ENCODE measurements around the gene ARHGEF26.
"Not testable (repeated sequence)": the region's sequence is repeated elsewhere in the genome, so short reads cannot be mapped to it uniquely, and the experiment has no call there.

The ARHGEF26 gene, protein sequence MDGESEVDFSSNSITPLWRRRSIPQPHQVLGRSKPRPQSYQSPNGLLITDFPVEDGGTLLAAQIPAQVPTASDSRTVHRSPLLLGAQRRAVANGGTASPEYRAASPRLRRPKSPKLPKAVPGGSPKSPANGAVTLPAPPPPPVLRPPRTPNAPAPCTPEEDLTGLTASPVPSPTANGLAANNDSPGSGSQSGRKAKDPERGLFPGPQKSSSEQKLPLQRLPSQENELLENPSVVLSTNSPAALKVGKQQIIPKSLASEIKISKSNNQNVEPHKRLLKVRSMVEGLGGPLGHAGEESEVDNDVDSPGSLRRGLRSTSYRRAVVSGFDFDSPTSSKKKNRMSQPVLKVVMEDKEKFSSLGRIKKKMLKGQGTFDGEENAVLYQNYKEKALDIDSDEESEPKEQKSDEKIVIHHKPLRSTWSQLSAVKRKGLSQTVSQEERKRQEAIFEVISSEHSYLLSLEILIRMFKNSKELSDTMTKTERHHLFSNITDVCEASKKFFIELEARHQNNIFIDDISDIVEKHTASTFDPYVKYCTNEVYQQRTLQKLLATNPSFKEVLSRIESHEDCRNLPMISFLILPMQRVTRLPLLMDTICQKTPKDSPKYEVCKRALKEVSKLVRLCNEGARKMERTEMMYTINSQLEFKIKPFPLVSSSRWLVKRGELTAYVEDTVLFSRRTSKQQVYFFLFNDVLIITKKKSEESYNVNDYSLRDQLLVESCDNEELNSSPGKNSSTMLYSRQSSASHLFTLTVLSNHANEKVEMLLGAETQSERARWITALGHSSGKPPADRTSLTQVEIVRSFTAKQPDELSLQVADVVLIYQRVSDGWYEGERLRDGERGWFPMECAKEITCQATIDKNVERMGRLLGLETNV

DNA sequence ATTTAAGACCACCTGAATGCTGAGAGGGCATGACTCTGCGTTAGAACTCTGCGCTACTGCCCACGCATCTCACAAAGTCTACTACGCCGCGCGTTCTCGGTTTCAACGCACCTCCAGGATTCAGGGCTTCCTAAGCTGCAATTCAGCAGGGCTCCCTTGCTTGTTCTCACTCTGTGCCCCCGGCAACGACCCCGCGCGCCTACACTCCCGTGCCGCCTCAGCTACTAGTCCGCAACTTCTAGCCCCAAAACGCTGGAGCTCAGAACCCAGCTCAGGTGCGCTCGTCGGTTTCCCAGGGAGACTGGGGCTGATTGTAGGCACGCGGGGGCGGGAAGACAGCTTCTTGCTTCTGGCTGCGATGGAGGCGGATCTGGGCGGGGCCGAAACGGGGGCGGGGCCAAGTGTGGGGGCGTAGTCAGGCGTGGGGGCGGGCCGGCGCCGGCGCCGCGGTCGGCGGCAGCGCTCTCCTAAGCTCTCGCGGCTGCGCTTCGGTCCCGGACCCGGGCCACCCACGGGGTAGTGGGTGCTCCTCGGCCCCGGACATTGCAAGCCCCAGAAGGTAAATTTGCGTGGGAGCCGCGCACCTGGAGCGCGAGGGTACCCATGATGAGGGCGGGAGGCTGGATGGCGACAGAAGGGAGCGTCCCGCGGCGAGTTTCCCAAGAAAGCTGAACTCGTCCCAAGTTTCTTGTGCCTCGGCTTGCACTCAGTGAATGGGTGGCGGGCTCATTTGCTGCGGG lies at the start of gene ARHGEF26:
TSS of gene ARHGEF26 (plus strand) at position 430 of the 740 bp plus-strand sequence. CDS start 603 bp downstream, outside the sequence.
- peak; percentile 82 for DNase-seq

DNA sequence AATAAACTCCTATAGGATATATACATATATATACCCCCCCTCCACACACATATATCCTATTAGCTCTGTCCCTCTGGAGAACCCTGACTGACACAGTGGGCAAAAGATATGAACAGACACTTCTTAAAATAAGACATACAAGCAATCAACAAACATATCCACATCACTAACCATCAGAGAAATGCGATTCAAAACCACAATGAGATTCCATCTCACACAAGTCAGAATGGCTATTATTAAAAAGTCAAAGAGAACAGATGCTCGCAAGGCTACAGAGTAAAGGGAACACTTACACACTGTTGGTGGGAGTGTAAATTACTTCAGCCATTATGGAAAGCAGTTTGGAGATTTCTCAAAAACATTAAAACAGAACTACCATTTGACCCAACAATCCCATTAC lies 46.2 kb upstream of the ARHGEF26 start:
- no peak for DNase-seq

DNA sequence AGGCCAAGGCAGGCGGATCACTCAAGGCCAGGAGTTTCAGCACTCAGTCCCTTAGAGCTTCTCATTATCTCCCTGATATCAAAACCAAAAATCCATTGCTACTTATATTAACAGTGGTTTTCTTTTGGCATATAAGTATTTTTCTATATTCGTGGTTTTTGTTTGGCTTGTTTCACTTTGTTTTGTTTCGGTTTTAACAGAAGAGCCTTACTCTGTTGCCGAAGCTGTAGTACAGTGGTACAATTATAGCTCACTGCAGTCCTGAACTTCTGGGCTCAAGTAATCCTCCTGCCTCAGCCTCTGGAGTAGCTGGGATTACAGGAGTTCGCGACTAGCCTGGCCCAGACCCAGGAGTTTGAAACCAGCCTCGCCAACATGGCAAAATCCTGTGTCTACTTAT lies 42.5 kb upstream of the ARHGEF26 start:
- no peak for DNase-seq

DNA sequence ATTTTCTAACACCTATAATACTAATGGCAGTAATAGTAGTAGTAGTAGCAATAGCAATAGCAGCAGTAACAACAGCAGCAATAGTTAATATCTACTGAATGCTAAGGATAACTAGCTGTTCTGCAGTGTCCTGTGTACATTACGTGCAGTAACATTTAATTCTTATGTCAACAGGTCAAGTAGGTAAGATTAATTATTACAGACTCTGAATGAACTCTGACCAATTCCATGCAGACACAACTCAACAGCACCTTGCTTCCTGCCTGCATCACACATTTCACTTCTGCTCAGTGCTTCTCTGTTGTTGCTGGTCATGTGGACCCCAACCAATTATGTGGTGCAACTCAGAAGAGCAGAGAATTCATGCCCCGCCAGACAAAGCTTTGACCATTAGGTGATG lies 39.9 kb upstream of the ARHGEF26 start:
- DNase-seq, result no peak

DNA sequence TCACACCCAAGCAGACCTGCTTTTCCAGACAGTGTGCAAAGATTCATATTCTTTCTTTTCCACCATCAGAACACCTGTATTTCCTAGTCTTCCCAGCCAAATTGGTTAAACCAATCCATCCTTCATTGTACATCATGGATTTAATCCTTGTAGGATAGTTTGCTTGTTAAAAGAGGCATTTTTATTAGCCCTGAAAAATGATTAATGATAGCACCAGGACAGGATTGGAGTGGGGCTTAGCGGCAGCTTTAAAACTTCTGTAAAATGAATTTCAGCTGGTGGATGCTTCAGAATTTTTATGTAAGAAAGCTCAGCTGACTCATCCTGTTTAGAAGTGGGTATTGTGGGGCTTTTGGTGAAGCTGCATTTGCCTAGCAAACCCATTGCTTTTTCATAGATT lies 36.1 kb upstream of the ARHGEF26 start:
- no peak for DNase-seq

DNA sequence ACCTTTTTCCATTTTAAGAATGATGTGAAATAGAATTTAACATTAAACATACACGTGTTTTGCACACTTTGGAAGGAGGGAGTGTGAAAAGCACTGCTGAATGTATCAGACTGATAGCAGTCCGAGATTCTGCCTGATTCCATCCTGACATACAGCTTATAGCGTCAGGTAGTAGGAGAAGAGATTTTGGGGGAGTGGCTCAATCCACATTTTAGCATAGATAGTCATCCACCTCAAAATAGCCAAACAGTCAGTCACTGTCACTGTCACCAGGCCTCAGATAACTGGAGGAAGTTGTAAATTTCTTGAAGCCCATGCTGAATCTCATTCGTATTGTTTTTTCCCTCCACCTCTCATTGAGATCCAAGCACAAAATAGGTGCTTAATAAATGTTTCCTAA lies 35.4 kb upstream of the ARHGEF26 start:
- DNase-seq, result no peak

DNA sequence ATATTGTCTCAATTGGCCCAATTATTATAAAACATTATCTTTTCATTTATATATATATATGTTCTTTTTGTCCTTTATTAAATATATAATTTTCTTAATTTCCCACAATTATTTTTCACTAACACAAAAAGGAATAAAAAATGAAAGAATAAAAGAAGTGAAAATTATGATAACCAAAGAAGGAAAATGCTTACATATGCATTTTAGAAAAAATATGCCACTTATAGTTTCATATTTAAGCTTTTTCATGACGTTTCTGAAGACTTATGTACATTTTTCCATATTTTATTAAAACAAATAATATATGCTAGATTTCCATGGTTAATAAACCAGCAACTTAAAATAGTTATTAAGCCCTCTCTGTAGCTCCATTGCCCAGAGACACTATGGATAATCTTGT lies 34.9 kb upstream of the ARHGEF26 start:
- DNase-seq, result no peak

DNA sequence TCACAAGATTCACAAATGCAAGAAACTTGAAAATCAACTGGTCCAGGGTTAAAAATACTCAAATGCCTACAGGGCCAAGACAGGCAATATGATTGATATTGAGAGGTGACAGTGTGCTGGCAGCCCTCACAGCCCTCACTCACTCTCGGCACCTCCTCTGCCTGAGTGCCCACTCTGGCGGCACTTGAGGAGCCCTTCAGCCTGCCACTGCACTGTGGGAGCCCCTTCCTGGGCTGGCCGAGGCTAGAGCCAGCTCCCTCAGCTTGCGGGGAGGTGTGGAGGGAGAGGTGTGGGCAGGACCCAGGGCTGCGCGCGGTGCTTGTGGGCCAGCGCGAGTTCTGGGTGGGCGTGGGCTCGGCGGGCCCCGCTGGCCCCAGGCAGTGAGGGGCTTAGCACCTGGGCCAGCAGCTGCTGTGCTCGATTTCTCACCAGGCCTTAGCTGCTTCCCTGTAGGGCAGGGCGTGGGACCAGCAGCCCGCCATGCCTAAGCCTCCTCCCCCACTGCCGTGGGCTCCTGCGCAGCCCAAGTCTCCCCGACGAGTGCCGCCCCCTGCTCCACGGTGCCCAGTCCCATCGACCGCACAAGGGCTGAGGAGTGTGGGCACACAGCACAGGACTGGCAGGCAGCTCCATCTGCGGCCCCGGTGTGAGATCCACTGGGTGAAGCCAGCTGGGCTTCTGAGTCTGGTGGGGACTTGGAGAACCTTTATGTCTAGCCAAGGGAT lies 33.3 kb upstream of the ARHGEF26 start:
- not testable (repeated sequence) for DNase-seq

DNA sequence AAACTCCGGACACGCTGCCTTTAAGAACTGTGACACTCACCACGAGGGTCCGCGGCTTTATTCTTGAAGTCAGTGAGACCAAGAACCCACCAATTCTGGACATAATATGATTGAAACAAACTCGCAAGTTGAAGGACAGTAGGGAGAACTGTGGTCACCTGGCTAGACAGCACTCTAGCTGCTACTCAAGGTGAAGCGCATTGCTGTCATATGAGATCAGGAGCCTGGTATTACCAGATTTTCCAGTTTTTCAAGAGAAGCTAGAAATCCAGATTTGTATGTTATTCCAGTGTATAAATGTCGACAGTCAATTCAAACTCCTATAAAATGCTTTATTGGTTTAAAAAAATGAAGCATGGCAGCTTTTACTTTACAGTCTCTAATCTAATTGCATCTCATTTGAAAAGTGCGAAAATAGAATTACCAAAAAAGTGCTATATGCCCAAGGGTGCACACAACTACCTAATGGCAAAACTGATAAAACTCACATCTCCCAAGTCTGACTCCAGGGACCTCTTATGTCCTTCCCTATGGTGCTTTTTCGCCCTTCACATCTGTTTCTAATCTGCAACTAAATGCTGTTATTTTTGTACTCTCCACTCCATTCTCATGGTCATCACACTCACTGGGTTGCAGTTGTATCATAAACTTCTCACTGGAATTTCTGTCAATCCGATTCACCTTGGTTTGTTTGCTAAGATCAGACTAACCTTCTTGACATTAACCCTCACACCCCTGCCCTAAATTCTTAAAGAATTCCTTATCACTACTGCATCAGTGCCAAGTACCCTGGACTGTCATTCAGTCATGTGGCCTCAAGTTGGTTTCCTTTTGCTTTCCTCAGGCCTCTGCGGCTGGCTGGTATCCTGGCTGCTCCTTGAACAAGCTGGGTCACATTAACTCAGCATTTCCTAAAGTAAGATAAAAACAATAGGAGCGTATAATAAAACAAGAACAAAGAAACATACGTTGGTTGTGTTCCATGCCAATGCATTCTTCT lies 31.5 kb upstream of the ARHGEF26 start:
- DNase-seq, result peak; percentile 70

DNA sequence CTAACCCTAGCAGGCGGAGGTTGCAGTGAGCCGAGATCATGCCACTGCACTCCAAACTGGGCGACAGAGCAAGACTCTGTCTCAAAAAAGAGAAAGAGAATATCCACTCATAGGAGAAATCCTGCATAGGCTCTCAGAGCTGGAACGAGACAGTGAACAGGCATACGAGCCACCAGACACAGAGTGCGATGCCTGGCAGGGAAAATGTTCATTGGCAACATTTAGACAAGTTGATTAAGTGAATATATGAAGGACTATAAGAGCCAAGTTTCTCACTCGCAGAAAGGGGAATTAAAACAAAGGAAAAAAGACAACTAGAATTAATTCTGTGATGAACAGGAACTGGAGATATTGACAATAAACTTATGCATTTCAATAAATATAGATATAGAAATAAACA lies 27.1 kb upstream of the ARHGEF26 start:
- DNase-seq, result no peak

DNA sequence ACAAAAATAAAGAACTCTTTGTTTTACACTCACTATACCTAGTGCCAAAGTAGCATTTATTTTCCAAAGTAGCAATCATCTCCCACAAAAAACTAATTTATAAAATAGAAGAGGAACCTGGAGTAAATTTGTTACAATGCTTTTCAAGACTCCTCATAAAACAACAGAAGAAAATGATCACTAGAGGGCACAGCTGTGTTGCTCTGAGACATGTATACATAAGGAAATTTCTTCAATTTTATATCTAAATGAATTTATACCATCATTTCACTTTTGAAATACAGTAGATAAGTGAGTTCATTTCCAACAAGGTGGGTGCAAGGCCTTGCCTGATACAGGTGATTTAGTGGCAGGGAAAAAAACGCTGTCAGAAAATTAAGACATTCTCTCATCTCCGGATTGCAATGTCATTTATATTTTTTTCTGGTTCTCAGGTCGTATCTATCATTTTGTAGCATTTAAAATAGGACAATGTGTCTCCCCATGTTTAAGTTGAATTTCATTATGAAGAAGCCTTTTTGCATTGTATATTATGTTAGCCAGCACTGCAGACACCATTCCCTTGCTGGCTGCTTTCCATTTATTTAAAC lies 25.3 kb upstream of the ARHGEF26 start:
- peak; percentile 60 for DNase-seq

DNA sequence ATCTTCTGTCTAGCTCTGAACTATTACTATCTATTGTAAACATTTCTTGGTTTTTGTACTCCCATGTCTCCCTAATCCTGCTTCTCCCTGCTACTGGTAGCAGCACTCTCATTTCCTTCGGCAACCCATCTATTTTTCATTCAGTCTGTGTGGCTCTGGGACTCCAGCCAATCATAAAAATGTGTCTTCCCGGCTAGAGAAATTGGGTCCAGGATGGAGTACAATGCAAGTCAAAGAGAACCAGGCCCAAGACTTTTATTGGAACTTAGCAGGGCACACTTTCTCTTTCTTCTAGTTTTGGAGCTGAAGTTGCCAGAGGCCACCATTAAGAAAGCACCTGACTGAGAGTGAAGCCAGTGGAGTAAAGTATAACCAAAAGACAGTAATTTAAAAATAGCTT lies 22.8 kb upstream of the ARHGEF26 start:
- DNase-seq, result no peak

DNA sequence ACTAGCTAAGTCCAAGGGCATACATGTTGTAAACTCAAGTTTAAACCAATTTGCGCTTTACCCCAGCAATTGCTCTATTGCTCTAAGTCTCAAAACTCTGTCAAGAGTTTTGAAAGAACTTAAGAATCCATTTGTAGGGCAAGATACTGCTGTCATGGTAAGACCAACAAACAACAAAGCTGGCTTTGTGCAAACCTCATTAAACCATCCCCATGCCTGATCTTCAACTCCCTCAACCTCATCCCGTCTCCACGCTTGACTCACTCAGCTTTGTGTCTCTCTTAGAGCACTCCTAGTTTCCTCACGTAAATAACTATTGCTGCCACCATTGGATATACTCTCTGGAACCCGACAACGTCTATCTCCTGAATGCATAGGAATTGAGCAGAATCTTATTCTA lies 20.6 kb upstream of the ARHGEF26 start:
- DNase-seq, result no peak

DNA sequence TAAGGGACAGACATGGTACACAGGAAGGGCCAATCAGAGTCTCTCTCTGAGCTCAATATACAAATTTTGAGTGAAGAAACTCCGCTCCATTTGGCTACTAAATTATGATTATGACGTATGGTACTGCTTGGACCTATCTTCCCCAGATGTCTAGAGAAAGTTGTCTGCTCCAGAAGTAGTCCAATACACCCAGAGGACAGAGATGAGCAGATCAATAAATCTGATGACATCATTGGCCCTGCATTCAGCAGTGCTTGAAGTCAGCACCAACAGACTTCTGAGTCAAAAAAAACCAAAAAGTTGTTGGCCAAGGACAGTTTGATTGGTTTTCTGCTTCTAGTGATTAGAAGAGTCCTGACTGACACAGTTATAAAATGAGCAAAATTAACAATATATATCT lies 19.9 kb upstream of the ARHGEF26 start:
- no peak for DNase-seq

DNA sequence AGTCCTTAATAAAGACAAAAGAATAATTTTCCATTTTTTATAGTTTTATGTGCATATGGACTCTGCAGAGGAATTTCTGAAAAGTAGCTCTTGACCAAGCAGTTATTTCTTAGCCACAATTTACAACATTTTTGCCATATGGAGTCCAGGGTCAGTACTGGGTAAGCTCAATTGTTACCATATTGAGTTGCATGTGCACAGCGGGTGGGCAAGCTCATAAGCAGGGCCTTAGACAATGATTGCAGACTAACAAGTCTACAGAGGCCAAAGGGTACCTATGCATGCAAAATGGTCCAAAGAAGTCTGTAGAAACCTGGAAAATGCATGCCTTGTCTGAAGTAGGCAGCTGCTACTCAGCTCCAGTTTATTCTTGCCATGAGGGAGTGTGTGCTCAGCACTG lies 19.0 kb upstream of the ARHGEF26 start:
- DNase-seq, result no peak

DNA sequence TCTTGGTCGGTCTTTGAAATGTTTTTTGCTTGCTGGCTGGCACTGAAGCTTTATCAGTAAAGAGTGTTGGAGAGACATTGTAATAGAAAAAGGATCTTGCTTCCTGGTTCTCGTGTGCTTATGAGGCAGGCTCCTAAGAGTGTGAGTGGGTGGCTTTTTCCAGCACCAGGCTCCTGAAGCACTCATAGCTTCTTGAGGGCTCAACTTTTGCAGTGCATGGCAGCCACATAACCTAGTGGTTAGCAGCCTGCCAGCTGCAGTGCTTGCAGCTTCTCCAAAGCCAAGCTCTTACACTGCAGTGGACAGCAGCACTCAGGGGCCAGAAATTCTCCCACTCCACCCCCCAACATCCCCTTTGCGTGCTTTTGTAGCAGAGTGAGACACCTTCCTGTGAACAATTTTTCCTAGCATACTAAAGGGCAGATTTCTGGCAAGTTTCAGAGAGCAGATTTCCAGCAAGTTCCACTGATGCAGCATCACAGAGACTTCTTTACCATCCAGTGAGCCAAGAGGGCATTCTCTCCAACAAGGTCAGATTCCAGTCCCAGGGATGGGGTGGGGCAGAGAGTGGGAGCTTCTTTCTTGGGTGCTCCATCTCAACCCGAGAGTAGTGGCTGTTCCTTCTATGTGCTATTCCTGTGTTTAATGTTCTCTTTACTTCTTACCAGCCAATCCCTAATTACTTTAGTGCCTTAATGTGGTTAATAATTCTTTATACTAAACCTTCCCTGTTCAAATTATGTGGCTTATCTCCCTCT lies 15.8 kb upstream of the ARHGEF26 start:
- no peak for DNase-seq

DNA sequence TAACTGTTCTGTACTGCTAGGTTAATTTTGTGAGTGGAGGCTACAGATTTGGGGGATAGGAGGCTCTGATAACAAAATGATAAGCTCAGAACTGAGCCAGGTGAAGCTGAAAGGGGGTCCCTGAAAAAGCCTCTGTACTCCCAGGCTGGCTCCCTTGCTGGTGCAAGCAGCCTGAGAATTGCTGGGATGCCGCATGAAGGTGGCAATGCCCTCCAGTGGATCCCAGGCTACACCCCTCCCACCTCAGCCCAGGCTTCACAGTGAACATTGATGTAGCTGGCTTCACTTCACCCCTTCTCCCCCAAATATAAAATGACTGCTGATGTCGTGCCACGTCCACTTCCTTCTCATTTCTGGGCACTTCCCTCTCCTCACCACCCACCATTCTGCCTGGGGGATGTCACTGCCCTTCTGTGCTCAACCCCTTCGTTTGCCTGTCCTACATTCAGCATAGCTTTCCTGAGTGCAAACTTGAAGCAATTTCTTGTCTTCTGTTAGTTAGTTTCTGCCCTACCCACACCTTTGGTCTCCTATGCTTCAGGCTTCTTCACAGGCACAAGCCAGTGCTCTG lies 9.7 kb upstream of the ARHGEF26 start:
- peak; percentile 2 for DNase-seq

DNA sequence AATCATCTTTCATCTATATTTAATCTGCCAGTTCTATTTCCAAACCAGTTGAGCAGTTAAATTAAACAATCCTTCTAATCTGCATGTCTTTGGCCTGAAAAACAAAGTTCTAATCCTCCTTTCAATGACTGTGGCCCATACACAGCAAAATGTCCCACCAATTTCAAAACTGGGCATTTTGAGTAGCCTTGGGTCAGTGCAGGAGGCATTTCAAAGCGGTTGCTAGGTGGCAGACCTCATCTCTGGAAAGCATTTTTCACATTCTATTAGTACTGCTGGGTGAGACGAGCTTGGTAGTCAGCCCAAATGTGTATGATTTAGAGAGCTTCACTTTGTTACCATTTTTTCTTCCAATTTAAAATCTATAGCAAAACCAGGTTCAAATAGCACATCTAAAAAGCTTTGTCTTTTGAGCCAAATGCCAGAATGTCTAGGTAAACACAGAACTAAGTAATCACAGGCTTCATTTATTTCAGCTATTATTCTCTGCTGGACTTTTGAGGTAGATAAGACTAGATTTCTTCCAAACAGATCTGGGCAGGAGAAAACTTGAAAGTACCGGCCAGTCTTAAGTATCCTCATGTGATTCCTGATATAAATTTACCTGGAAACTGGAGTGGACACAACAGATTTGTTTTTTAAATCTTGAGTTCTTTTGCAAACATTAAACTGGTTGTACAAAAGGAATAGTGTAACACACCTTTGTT lies 8.9 kb upstream of the ARHGEF26 start:
- no peak for DNase-seq

DNA sequence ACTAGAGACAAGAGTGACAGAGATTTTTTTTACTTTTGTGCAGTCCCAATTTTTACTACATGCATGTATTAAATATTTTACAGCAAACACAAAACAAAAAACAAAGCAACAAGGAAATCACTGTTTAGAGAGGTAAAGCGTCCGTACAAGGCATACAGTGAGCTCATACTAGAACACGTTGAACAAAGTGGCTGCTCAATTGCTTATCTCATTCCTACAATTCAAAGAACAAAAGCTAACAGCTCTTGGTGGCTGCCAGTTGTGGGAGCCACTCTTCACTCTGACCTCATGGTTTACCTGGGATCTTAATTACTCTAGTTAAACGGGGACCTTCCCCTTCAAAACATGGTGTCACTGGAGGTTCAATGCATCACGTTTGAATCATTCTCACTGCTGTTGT lies 7.6 kb upstream of the ARHGEF26 start:
- DNase-seq, result no peak

Measured in hematopoietic multipotent progenitor cell treated with erythropoietin and hydrocortisone succinate and interleukin-3 and kit ligand, for 4 days (in vitro differentiated cells).